HG02840 (cell line): Measurements from ENCODE around the gene PRKCE.

Experiments
- ATAC-seq: cut with Tn5 transposase; IDR thresholded peaks from one replicate; pipeline ENCODE4 v1.9.1; 2021; ENCODE audit warnings: mild to moderate bottlenecking, moderate library complexity, moderate number of reproducible peaks; ENCODE audit not compliant: unreplicated experiment, low FRiP score

Gene PRKCE

DNA sequence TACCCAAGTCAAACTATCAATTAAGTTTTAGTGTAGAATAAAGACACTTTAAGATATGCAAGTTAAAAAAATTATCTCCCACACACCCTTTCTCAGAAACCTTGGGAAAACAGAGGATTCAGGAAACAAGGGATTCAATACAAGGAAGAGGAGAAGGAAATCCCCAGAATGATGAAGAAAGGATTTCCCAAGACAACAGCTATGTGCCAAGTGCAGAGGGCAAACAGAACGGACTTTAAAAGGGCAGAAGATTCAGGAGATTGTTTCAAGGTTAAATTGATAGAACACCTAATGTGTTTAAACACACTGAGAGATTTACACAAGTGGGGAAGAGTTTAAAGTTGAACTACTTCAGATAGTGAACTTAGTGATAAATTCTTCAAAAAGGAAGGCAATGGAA lies 574.3 kb downstream of the PRKCE start:
- no peak for ATAC-seq

DNA sequence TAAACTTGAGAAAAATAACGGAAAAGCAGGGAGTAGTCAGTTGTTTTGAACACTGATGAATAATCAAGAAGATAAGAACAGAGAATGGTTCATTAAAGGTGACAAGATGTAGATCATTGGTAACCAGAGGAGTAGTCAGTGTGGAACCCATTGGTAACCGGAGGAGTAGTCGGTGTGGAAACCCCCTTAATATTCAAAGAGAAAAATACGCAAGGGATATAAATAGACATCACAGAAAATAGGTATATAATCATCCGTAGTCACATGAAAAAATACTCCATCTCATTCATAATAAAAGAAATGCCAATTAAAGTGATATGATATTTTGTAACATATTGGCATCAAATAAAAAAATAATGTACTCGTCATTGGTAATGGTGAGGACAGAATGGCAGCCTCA lies 575.1 kb downstream of the PRKCE start:
- no peak for ATAC-seq

DNA sequence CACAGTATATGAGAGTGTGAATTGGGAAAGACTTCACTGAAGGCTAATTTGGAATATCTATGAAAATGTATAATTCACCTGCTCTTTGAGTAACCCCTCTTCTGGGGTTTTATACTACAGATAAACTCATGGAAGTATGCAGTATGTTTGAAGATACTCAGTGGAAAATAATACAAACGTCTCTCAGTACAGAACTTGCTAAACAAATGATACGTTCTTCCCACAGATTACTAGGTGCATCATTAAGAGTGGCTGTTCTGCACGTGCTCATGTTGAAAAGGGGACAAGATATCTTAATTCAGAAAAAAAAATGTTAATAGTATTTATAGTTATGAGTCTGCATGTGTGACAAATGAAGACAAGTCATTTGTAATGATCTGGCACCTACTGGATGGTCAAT lies 575.5 kb downstream of the PRKCE start:
- no peak for ATAC-seq

DNA sequence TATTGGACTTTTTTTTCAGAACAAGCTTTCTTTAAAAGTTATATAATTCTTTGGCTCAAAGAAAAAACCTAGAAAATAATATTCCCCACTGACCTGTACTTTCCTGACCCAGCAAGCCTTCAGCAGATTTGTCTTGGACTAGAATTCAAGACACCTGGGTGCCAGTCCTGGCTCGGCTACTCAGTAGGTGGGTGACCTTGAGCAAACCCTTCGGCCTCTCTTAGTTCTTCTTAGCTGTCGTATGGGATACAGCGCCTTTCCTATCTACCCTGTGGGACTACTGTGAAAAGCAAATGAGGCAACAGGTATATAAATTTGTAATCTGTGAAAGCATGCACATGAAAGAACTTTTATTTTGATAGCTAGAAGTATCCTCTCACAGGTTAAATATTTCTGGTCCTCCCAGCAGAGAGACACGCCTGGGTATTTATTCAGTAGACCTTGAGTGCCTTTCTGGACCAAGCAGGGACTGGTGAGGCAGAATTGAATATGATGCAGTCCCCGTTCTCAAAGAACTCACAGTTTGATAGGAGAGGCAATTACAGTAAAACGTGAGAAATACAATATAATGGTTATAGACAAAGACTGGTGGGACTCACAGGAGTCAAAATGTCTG lies 576.3 kb downstream of the PRKCE start:
- ATAC-seq: no peak

DNA sequence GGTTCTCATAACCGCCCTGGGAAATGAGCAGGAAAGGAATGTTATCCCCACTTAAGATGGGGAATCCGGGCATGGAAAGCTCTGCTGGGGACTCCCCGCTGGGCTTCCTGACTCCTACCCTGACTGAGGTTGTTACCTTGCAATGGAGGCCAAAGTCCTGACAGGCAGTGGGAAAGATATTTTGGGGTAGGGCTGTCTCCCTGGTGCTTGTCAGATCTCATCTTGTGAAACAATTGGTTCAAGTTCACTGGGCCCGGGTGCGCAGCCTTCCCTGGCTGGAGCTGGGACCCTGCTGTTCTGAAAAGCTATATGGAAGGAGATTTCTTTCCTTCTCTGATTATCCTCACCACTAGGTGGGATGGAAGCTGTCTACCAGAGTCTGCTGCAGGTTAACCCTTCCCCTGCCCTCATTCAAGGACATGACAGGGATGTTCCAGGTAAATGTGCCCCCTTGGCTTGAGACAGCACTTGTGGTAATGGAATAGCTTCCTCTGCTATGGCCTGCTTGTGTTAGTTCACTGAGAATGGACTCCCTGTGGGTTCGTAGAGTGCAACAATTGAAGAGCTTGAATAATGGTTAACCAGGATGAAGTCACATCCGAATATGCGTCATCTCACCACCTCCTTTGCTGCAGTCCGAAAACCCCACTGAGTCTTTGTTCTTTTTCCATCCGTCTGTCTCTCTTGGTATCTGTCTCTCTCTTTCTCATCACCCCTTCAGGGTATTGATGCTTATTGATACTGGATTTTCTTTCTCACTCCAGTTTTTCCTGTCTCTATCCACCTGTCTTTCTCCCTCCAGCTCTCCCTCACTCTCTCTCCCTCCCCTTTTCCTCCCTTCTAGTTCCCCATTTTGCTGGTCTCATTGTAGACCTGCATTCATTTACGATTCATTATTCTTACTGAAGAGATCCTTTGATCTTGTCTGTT lies 577.9 kb downstream of the PRKCE start:
- ATAC-seq: peak; percentile 68

DNA sequence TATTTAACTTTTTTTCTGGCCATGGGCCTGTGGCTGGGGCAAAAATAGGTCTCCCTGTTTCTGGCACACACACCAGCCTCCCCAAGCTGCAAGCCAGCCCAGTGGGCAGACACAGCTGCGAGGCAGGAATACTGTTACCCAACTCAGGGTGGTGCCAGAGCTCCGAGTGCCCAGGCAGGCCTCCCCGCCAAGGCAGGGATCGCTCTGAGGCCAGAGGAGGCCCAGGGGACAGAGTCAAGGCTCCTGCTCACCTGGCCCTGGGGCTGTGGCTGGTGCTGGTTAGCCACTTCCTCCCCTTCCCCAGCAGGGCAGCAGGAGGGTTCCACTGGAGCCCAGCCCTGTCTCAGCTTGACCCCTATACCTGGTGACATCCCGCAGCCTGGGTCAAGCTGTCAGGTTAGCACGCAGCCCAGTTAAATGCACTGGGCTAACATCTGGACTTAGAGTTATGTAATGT lies 578.7 kb downstream of the PRKCE start:
- peak; percentile 35 for ATAC-seq

DNA sequence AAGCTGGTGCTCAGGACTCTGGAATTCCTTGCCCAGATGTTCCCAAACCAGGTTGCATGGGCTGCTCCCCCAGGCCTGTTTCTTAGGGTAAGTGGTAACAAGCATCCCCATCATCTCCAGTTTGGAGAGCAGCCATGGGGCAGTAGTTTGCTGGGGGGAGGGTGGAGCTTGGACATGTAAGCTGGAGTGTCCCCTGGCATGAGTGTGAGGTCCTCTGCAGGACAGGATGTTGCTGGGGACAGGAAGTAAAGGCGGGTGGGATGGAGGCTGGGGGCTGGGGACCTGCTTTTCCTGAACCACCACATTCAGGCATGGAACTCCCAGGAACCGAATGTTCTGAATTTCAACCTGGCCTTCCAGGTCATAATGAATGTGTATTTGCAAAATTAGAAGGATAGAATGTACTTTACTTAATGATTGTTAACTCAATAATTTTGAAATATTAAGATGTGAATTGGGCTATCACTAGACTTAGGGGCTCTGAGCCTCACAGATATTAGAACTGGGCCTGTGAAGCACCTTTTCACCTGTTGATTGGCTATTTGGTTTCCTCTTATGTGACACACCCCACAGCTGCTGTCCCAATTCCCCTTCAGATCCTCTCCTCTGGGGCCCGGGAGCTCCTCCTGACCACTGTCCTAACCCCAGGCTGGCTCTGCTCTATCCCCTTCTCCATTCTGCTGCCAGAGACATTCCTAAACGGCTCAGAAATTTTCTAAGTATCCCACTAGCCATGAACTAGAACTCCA lies 579.4 kb downstream of the PRKCE start:
- ATAC-seq: no peak

DNA sequence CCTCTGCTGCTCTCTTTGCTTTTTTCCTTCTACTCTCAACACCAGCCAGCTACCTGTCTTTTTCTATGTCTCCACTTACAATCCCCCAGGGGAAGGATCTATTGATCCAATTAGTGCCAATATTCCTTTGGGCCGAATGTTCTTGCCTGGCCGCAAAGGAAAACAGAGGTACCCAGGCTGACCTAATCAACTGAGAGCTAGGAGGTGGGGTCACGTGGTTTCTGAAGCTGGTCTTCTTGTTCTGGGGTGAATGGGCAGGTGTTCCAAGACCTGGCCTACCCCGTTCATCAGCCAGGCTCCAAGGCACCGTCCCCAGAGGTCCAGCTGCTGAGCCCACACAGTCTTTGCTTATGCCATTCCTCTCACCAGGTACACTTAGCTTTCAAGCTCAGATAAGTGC lies 580.2 kb downstream of the PRKCE start:
- no peak for ATAC-seq

DNA sequence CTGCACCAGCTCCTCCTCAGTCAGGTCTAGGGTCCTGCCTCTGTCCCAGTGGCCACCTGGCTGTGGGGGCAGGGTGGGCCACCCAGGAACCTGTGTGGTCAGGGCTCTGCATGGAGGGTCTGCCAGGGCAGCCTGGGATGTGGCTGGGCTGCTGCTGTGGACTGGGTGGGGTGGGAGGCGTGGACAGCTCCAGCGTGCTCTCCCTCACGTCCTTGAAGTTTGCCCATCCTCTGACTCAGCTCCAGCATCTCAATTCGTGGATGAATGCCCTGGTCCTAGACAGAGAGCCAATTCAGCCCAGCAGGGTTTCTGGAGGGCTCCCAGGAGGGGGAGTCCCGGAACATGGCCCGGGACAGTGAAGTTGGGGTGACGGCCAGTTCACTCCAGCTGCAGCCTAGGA lies 581.4 kb downstream of the PRKCE start:
- no peak for ATAC-seq

DNA sequence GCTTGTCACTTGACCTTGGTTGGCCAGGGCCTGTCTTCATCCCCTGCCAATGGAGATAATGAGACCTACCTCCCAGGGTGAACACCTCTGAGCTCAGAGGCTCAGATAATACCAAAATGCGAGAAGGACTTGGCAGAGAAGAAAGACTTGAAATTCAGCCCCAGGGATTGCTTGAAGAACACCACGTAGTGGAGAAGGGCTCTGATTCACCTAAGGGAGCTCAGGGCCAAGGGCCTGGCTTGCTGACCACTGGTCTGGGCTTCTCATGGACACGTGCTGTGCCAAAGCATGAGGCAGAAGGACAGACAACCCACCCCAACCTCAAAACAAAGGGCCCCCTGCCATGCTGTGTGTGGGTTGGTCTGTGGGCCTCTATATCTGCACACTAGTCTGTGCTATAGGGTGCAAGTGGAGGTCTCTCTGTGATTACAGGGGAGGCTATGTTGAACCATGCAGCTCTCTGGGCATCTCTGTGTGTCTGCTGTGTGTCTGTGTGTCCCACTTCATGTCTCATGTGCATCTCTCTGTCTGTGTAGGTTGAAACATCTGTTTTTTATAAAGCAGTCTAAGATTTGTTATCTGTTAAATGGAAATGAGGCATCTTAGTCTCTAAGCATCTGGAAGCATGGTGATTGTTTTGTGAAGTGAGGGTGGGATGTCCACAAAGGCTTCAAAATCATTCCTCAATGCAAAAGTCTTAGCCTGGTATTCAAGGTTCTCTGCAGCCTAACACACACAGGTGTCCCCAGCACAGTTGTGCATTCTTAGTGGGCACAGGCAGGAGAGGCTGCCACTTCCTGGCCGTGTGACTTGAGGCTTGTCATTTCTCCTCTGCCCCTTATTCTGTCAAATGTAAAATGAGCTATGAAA lies 584.8 kb downstream of the PRKCE start:
- ATAC-seq: no peak

DNA sequence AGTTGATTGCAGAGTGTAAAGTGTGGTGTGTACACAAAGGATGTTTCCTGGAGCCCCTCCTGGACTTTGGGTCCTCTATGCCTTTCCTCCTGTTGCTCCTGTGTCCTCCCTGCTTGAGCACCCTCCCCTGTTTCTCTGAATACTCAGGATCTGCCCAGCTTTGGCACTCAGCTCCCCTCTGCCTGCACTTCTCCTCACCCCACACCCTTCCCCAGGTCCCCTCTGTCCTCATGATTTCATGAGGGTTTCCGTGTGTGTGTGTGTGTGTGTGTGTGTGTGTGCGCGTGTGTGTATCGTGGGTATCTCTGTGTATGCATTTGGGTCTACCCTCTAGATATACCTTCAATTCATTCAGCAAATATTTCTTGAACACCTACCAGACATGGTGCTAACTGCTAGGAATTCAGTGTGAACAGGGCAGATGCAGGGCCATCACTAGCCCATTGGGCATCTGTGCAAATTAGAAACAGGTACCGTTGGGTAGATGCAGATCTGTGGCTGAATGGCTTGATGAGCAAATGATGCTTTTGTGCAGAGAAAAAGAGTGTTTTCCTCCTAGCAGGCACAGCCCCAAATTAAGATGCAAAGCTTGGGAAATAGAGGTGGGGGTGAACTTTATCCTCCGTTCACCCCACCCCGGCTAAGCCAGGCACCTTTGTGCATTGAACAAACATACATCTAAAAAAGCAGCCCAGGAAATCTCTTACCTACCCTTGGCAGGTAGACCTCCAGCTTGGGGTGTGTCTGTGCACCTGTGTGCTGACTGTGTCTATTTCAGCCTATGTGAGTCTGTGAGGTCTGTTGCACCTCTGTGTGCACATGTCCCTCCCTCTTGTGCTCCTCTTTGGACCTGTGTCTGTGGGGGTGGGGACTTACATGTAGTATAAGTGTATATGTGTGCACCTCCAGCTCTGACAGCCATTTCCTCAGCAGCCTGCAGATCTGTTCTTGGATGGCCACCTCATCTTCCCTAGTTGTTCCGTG lies 585.7 kb downstream of the PRKCE start:
- no peak for ATAC-seq
